Measurements from ENCODE around the gene PRSS16. TPM values are rescaled to one million over a fixed set of nuclear protein-coding genes. Genes with fewer than 3 reads are reported as not detected.
"Not testable (repeated sequence)": the region's sequence is repeated elsewhere in the genome, so short reads cannot be mapped to it uniquely, and the experiment has no call there.

Gene PRSS16, protein sequence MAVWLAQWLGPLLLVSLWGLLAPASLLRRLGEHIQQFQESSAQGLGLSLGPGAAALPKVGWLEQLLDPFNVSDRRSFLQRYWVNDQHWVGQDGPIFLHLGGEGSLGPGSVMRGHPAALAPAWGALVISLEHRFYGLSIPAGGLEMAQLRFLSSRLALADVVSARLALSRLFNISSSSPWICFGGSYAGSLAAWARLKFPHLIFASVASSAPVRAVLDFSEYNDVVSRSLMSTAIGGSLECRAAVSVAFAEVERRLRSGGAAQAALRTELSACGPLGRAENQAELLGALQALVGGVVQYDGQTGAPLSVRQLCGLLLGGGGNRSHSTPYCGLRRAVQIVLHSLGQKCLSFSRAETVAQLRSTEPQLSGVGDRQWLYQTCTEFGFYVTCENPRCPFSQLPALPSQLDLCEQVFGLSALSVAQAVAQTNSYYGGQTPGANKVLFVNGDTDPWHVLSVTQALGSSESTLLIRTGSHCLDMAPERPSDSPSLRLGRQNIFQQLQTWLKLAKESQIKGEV
- polyA plus RNA-seq, result 1 to 10 TPM; 3.6 to 8.9 TPM

DNA sequence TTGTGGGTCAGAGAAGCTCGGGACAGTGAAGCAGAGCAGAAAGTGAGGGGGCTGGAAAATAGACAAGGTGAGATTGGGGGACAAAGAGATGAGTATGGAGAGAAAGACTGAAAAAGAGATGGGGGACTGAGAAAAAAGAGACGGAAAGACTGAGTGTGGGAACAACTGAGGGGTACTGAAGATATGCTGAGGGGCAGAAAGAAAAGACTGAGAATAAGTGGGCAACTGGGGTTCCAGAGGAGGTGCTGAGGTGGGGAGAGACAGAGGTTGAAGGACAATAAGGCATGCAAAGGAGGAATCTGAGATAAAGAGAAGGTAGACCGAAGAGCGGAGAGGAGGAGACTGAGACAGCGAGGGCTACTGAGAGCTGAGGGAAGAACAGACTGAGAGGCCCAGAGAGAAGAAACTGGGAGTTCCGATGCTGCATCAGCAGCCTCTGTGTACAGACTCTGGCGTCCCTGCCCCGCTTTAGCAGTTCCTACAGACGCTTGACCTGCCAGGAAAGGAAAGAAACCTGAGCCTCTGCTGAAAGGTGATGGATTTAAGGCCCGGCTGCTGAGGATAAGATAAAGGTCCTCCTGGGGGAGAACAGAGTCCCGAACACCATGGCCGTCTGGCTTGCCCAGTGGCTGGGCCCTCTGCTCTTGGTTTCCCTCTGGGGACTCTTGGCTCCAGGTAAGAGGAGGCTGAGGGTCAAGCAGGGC is at the start of gene PRSS16:
TSS of gene PRSS16 (plus strand) at position 569 of the 704 bp plus-strand sequence. CDS start at position 606, 37 bp downstream.
- H3K4me3 ChIP-seq (ENCODE audit: low read depth in 1 of 2, low read length in 2 of 2), result no peak within 1 kb of the TSS
- peaks cover 0 to 3% of the 10 kb centered on the region in 2 donors for H3K27me3 ChIP-seq (ENCODE audit: control insufficient read depth in 1 of 2, insufficient read depth in 2 of 2, low read length in 2 of 2)
- no peaks in the 10 kb centered on the region for H3K36me3 ChIP-seq (ENCODE audit: control insufficient read depth in 2 of 2, insufficient read depth in 2 of 2, low read length in 1 of 2)
- WGBS, 2 donors, result 55 to 63% methylated on average over 12 of the region's 12 CpGs
- no peak within 1 kb of the TSS for H3K27ac ChIP-seq (ENCODE audit: low read depth in 2 of 2, low read length in 1 of 2)
- no peaks in the 10 kb centered on the region for H3K9me3 ChIP-seq (ENCODE audit: control insufficient read depth in 2 of 2, insufficient read depth in 1 of 2, low read depth in 1 of 2, low read length in 1 of 2)
- H3K4me1 ChIP-seq (ENCODE audit: control insufficient read depth in 2 of 2, insufficient read depth in 2 of 2, low read length in 1 of 2), result peaks cover 0 to 4% of the 10 kb centered on the region in 2 donors

DNA sequence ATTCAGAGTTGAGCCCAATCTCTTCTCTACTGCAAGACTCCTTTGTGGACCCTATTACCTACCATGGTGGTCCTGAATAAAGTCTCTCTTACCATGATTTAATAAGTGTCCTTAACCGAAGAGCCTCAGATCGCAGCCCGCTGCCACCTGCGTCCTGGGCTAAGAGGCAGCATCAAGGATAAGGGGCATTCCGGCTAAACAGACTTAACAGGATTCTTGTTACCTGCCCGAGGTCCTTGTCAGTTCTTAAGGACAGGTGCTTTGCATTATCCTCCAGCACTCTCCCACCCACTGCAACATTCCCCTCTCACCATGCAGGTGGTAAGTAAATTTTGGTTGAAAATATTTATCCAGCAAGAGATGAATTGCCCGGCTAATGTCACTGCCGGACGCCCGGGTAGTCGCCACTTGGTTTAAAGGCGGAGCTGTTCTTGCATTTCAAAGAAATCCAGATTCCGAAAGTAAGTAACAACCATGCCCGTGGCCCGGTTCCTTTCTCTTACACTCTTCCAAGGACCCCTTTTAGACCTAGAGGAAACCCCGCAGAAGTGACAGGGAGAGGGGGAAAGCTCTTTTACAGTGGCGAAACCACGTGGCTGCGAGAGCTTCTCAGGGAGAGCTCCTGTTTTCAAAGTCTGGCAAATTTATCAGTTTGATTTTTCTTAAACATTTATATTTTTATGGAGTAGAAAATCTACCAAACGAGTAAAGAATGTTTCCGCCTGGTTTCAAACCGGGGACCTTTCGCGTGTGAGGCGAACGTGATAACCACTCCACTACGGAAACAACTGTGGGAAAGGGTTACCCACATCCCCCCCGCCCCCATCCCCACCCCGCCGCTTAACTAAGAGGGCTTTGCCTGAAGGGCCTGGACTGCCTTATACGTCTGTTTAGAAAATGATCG is 41.9 kb upstream of the PRSS16 start:
- no peaks in the 10 kb centered on the region for H3K4me1 ChIP-seq (ENCODE audit: control insufficient read depth in 2 of 2, insufficient read depth in 2 of 2, low read length in 1 of 2)
- no peak overlapping the region for H3K27ac ChIP-seq (ENCODE audit: low read depth in 2 of 2, low read length in 1 of 2)
- no peaks in the 10 kb centered on the region for H3K9me3 ChIP-seq (ENCODE audit: control insufficient read depth in 2 of 2, insufficient read depth in 1 of 2, low read depth in 1 of 2, low read length in 1 of 2)
- 21 to 24% methylated on average over 32 of the region's 32 CpGs for WGBS, 2 donors
- H3K27me3 ChIP-seq (ENCODE audit: control insufficient read depth in 1 of 2, insufficient read depth in 2 of 2, low read length in 2 of 2), result peaks cover 0 to 5% of the 10 kb centered on the region in 2 donors
- no peaks in the 10 kb centered on the region for H3K36me3 ChIP-seq (ENCODE audit: control insufficient read depth in 2 of 2, insufficient read depth in 2 of 2, low read length in 1 of 2)
- H3K4me3 ChIP-seq (ENCODE audit: low read depth in 1 of 2, low read length in 2 of 2), result no peak overlapping the region

DNA sequence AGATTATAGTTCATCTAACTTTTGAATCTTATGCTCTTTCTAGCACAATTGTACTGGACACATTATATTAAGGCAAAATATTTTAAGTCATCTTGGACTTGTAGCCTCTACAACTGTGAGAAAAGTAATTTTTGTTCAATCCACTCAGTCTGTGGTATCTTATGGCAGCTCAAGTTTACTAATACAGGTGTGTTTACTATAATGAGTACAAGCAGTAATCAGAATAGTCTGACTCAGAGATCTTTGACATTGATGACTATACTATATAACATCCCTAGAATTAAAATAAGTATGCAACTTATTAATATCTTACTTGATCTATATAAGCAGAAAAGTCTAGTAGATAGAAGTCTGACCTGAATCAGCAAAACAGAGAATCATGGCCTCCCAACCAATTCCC is 40.7 kb upstream of the PRSS16 start:
- Histone ChIP-seq H3K27me3 (ENCODE audit: control insufficient read depth in 1 of 2, insufficient read depth in 2 of 2, low read length in 2 of 2) (peaks cover 0 to 5% of the 10 kb centered on the region in 2 donors), H3K27ac (ENCODE audit: low read depth in 2 of 2, low read length in 1 of 2) (no peak overlapping the region), H3K9me3 (ENCODE audit: control insufficient read depth in 2 of 2, insufficient read depth in 1 of 2, low read depth in 1 of 2, low read length in 1 of 2) (peaks cover 0 to 4% of the 10 kb centered on the region in 2 donors), H3K4me1 (ENCODE audit: control insufficient read depth in 2 of 2, insufficient read depth in 2 of 2, low read length in 1 of 2) (no peaks in the 10 kb centered on the region), H3K4me3 (ENCODE audit: low read depth in 1 of 2, low read length in 2 of 2) (no peak overlapping the region), H3K36me3 (ENCODE audit: control insufficient read depth in 2 of 2, insufficient read depth in 2 of 2, low read length in 1 of 2) (no peaks in the 10 kb centered on the region)

DNA sequence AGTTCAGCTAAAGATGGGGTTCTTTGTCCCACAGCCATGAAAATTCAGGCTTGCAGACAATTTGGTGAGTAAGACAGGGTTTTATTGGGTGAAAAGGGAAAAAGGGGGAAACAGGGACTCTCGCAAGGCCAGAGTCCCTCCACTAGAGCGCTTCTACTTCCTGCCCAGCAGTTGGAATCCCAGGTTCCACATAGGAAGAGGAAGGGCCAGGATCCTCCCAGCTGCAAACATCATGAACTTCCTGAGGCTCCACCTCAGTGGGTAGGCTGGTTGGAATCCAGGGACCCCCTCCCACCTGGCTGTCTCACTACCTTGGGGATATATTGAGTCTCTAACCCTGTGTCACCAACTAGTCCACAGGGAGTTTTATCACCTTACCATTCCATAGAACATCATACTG is 39.5 kb upstream of the PRSS16 start:
- H3K9me3 ChIP-seq (ENCODE audit: control insufficient read depth in 2 of 2, insufficient read depth in 1 of 2, low read depth in 1 of 2, low read length in 1 of 2), result peaks cover 0 to 4% of the 10 kb centered on the region in 2 donors
- no peaks in the 10 kb centered on the region for H3K4me1 ChIP-seq (ENCODE audit: control insufficient read depth in 2 of 2, insufficient read depth in 2 of 2, low read length in 1 of 2)
- 78 to 93% methylated on average over 2 of the region's 2 CpGs for WGBS, 2 donors
- H3K27me3 ChIP-seq (ENCODE audit: control insufficient read depth in 1 of 2, insufficient read depth in 2 of 2, low read length in 2 of 2), result peaks cover 0 to 5% of the 10 kb centered on the region in 2 donors
- H3K36me3 ChIP-seq (ENCODE audit: control insufficient read depth in 2 of 2, insufficient read depth in 2 of 2, low read length in 1 of 2), result no peaks in the 10 kb centered on the region
- H3K27ac ChIP-seq (ENCODE audit: low read depth in 2 of 2, low read length in 1 of 2), result no peak overlapping the region
- H3K4me3 ChIP-seq (ENCODE audit: low read depth in 1 of 2, low read length in 2 of 2), result no peak overlapping the region

DNA sequence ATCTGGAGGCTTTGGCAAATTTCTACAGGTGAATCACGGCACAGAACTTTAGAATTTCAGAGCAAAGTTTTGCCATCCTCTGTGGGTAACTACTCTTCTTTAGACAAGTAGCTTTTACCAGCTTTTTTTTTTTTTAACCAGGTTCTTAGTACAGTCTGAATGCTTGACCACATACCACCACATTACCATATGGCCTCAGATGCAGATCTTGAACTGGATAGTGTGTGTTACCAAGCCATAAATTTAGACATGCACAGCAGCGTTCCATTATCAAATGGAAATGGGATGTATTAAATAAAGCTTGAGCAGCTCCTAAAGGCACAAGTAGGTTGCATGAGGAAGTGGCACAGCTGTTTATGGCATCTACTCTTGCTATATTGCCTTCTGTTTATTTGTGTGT is 38.3 kb upstream of the PRSS16 start:
- Histone ChIP-seq H3K36me3 (ENCODE audit: control insufficient read depth in 2 of 2, insufficient read depth in 2 of 2, low read length in 1 of 2) (no peaks in the 10 kb centered on the region), H3K27me3 (ENCODE audit: control insufficient read depth in 1 of 2, insufficient read depth in 2 of 2, low read length in 2 of 2) (peaks cover 0 to 6% of the 10 kb centered on the region in 2 donors), H3K27ac (ENCODE audit: low read depth in 2 of 2, low read length in 1 of 2) (no peak overlapping the region), H3K4me1 (ENCODE audit: control insufficient read depth in 2 of 2, insufficient read depth in 2 of 2, low read length in 1 of 2) (no peaks in the 10 kb centered on the region), H3K4me3 (ENCODE audit: low read depth in 1 of 2, low read length in 2 of 2) (no peak overlapping the region), H3K9me3 (ENCODE audit: control insufficient read depth in 2 of 2, insufficient read depth in 1 of 2, low read depth in 1 of 2, low read length in 1 of 2) (peaks cover 0 to 4% of the 10 kb centered on the region in 2 donors)
- WGBS, 2 donors, result 79 to 81% methylated on average over 2 of the region's 2 CpGs

DNA sequence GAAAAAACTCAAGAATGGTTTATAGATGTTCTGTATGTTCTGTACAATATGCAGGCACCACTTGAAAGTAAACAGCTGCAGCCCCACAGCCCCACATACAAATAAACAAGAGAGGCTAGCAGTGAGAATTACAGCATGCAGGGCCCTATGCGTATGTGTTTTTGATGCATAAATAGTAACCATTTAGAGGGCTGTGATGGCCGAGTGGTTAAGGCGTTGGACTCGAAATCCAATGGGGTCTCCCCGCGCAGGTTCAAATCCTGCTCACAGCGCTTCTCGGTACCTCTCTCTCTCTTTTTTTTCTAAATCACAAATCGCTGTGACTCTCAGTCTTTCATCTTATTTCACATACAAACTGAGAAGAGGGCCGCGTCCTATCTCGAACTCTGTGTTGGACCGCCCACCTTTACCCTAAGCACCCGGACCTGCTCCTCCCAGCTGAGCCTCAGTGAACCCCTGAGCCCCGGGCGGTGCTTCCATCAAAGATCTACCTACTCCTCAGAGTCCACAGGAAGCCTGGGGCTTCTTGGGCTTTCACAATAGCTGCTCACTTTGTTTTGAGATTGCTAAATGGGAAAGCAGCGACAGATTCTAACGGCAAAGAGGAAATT is 37.7 kb upstream of the PRSS16 start:
- WGBS, 2 donors, result 76% methylated on average over 18 of the region's 18 CpGs

DNA sequence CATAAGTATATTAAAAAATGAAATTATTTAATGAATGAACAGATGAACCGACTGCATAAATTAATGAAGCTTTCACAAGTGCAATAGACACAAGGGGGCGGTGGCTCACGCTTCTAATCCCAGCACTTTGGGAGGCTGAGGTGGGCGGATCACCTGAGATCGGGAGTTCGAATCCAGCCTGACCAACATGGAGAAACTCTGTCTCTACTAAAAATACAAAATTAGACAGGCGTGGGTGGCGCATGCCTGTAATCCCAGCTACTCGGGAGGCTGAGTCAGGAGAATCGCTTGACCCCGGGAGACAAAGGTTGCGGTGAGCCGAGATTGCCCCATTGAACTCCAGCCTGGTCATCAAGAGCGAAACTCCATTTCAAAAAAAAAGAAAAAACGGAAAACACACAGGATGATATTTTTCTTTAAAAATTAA is 34.4 kb upstream of the PRSS16 start:
- WGBS, 2 donors, result 83 to 89% methylated on average over 15 of the region's 15 CpGs

More for the DNA sequence above, 37.7 kb upstream of the PRSS16 start:
- Histone ChIP-seq H3K27me3 (ENCODE audit: control insufficient read depth in 1 of 2, insufficient read depth in 2 of 2, low read length in 2 of 2) (peaks cover 0 to 6% of the 10 kb centered on the region in 2 donors), H3K27ac (ENCODE audit: low read depth in 2 of 2, low read length in 1 of 2) (no peak overlapping the region), H3K4me1 (ENCODE audit: control insufficient read depth in 2 of 2, insufficient read depth in 2 of 2, low read length in 1 of 2) (no peaks in the 10 kb centered on the region), H3K9me3 (ENCODE audit: control insufficient read depth in 2 of 2, insufficient read depth in 1 of 2, low read depth in 1 of 2, low read length in 1 of 2) (peaks cover 0 to 4% of the 10 kb centered on the region in 2 donors), H3K4me3 (ENCODE audit: low read depth in 1 of 2, low read length in 2 of 2) (no peak overlapping the region), H3K36me3 (ENCODE audit: control insufficient read depth in 2 of 2, insufficient read depth in 2 of 2, low read length in 1 of 2) (no peaks in the 10 kb centered on the region)

DNA sequence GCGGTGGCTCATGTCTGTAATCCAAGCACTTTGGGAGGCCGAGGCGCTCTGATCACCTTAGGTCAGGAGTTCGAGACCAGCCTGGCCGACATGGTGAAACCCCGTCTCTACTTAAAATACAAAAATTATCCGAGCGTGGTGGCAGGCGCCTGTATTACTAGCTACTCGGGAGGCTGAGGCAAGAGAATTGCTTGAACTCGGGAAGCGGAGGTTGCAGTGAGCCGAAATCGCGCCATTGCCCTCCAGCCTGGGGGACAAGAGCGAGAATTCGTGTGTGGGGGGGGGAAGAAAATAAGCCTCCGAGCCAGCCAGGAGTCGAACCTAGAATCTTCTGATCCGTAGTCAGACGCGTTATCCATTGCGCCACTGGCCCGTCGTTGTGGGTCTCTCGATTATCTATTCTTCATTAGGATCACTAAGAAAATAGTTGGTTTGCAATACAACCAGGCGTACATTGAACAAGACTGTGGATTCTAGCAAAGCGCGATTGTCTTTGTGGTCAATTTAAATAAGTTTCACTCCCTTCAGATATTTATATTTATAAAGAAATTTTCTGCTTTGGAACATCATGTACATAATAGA is 33.9 kb upstream of the PRSS16 start:
- Histone ChIP-seq H3K27ac (ENCODE audit: low read depth in 2 of 2, low read length in 1 of 2) (no peak overlapping the region), H3K4me1 (ENCODE audit: control insufficient read depth in 2 of 2, insufficient read depth in 2 of 2, low read length in 1 of 2) (no peaks in the 10 kb centered on the region), H3K27me3 (ENCODE audit: control insufficient read depth in 1 of 2, insufficient read depth in 2 of 2, low read length in 2 of 2) (peaks cover 0 to 2% of the 10 kb centered on the region in 2 donors), H3K36me3 (ENCODE audit: control insufficient read depth in 2 of 2, insufficient read depth in 2 of 2, low read length in 1 of 2) (no peaks in the 10 kb centered on the region), H3K4me3 (ENCODE audit: low read depth in 1 of 2, low read length in 2 of 2) (no peak overlapping the region), H3K9me3 (ENCODE audit: control insufficient read depth in 2 of 2, insufficient read depth in 1 of 2, low read depth in 1 of 2, low read length in 1 of 2) (peaks cover 4 to 10% of the 10 kb centered on the region in 2 donors)
- WGBS, 2 donors, result 36 to 47% methylated on average over 29 of the region's 29 CpGs

More for the DNA sequence above, 34.4 kb upstream of the PRSS16 start:
- not testable (repeated sequence) for H3K27ac ChIP-seq (ENCODE audit: low read depth in 2 of 2, low read length in 1 of 2); H3K36me3 ChIP-seq (ENCODE audit: control insufficient read depth in 2 of 2, insufficient read depth in 2 of 2, low read length in 1 of 2); H3K4me3 ChIP-seq (ENCODE audit: low read depth in 1 of 2, low read length in 2 of 2); H3K27me3 ChIP-seq (ENCODE audit: control insufficient read depth in 1 of 2, insufficient read depth in 2 of 2, low read length in 2 of 2); H3K4me1 ChIP-seq (ENCODE audit: control insufficient read depth in 2 of 2, insufficient read depth in 2 of 2, low read length in 1 of 2); H3K9me3 ChIP-seq (ENCODE audit: control insufficient read depth in 2 of 2, insufficient read depth in 1 of 2, low read depth in 1 of 2, low read length in 1 of 2)

Data from esophagus (tissue), 2 donors.